B cell (primary cell): ENCODE data around the gene ARHGAP33. TPM values are rescaled to one million over a fixed set of nuclear protein-coding genes. Genes with fewer than 3 reads are reported as not detected.

ENCODE experiments used
- ATAC-seq: fragments of 200-7000 bp; cut with Tn5 transposase; one replicate; pipeline ENCODE4 v1.10.0; 2021; ENCODE audit warnings: low read depth, mild to moderate bottlenecking, moderate number of reproducible peaks, moderate library complexity
- CTCF ChIA-PET: fragments of 350-600 bp; sonication (Branson Sonifier 250); formaldehyde crosslinking; loops from one replicate; lab custom pipeline; 2021; ENCODE audit warnings: antibody characterized with exemption, inconsistent platforms; lab: Charles Lee
- POLR2A ChIA-PET: fragments of 350-600 bp; sonication (Branson Sonifier 250); formaldehyde crosslinking; loops from one replicate; lab custom pipeline; 2021; ENCODE audit warnings: antibody characterized with exemption; lab: Charles Lee
- DNase-seq: peaks from one replicate; pipeline ENCODE4 v3.0.0; 2013
- H2AFZ ChIP-seq: 2 replicates; pipeline ENCODE4 v1.6.1; 2012; ENCODE audit warnings: mild to moderate bottlenecking, low read depth, low read length; ENCODE audit not compliant: insufficient read depth, poor library complexity, severe bottlenecking
- H3K27ac ChIP-seq, 2 donors: 1 replicate in 1 of 2; 2 replicates in 1 of 2; pipeline ENCODE4 v1.5.1; 2012 to 2013; ENCODE audit warnings: low read length in 2 of 2, mild to moderate bottlenecking in 2 of 2, moderate library complexity in 1 of 2
- H3K27me3 ChIP-seq, 4 experiments: fragments of 200-600 bp in 1 of 4; sonication (generic) in 1 of 4; replicated peaks in 1 of 4; 1 replicate in 2 of 4; 2 replicates in 2 of 4; pipeline versions ENCODE4 v1.6.1 to v1.7.0; 2013 to 2016; ENCODE audit warnings: low read length in 3 of 4, mild to moderate bottlenecking in 2 of 4, mixed read lengths in 1 of 4, moderate library complexity in 1 of 4; ENCODE audit not compliant: insufficient read depth in 4 of 4, control insufficient read depth in 3 of 4; ENCODE audit errors: control extremely low read depth in 1 of 4
- H3K36me3 ChIP-seq, 2 experiments: replicated peaks in 1 of 2; 1 replicate in 1 of 2; 2 replicates in 1 of 2; pipeline versions ENCODE4 v1.6.1 to v1.7.1; 2013; ENCODE audit warnings: low read length in 1 of 2; ENCODE audit not compliant: insufficient read depth in 2 of 2, control insufficient read depth in 1 of 2; ENCODE audit errors: control extremely low read depth in 1 of 2, extremely low read depth in 1 of 2
- H3K4me1 ChIP-seq, 2 donors: fragments of 200-600 bp in 1 of 2; sonication (generic) in 1 of 2; 1 replicate in 1 of 2; 2 replicates in 1 of 2; pipeline versions ENCODE4 v1.5.1 to v1.6.1; 2013 to 2017; ENCODE audit warnings: low read length in 2 of 2; ENCODE audit not compliant: control insufficient read depth in 2 of 2, insufficient read depth in 2 of 2
- H3K4me2 ChIP-seq: replicated peaks from 2 replicates; pipeline ENCODE3; 2012; ENCODE audit warnings: mild to moderate bottlenecking, low read depth, low read length; ENCODE audit not compliant: poor library complexity, severe bottlenecking
- H3K4me3 ChIP-seq, 5 experiments: fragments of 200-600 bp in 1 of 5; sonication (generic) in 1 of 5; 1 replicate in 3 of 5; 2 replicates in 2 of 5; pipeline versions ENCODE4 v1.5.1 to v1.7.0; 2011 to 2016; ENCODE audit warnings: low read length in 4 of 5, mild to moderate bottlenecking in 4 of 5, low read depth in 2 of 5, control low read depth in 1 of 5, moderate library complexity in 1 of 5; ENCODE audit not compliant: insufficient read depth in 1 of 5; ENCODE audit errors: control extremely low read depth in 1 of 5, extremely low read depth in 1 of 5
- H3K79me2 ChIP-seq: fragments of 200-600 bp; sonication (generic); one replicate; pipeline ENCODE4 v1.6.0; 2016; ENCODE audit warnings: low read length; ENCODE audit not compliant: control insufficient read depth, insufficient read depth
- H3K9ac ChIP-seq: fragments of 200-600 bp; sonication (generic); 2 replicates; pipeline ENCODE4 v1.6.1; 2017; ENCODE audit warnings: mild to moderate bottlenecking, low read length, moderate library complexity
- H3K9me3 ChIP-seq, 3 donors: one replicate each; pipeline versions ENCODE4 v1.6.1 to v1.7.1; 2013; ENCODE audit warnings: low read length in 2 of 3; ENCODE audit not compliant: control insufficient read depth in 2 of 3, insufficient read depth in 1 of 3; ENCODE audit errors: control extremely low read depth in 1 of 3
- H4K20me1 ChIP-seq: 2 replicates; pipeline ENCODE4 v1.6.0; 2012; ENCODE audit warnings: mild to moderate bottlenecking, low read length; ENCODE audit not compliant: insufficient read depth, control insufficient read depth, poor library complexity, severe bottlenecking
- H3K27ac Mint-ChIP-seq: one replicate; pipeline ENCODE4 v1.8.0; 2021; ENCODE audit warnings: mixed read lengths
- H3K27me3 Mint-ChIP-seq: one replicate; pipeline ENCODE4 v1.8.0; 2021; ENCODE audit warnings: mixed read lengths
- H3K4me1 Mint-ChIP-seq: one replicate; pipeline ENCODE4 v1.8.0; 2021; ENCODE audit warnings: mixed read lengths
- H3K4me3 Mint-ChIP-seq: one replicate; pipeline ENCODE4 v1.8.0; 2021; ENCODE audit warnings: mixed read lengths
- H3K9me3 Mint-ChIP-seq: one replicate; pipeline ENCODE4 v1.8.0; 2022; ENCODE audit warnings: mixed read lengths; ENCODE audit not compliant: insufficient read depth
- CTCF ChIP-seq: fragments of 200-600 bp; IDR thresholded peaks from one replicate; pipeline ENCODE4 v1.8.0; 2022; ENCODE audit warnings: antibody characterized with exemption, mild to moderate bottlenecking
- EZH2 ChIP-seq: IDR thresholded peaks from 2 replicates; pipeline ENCODE4 v1.6.1; 2012; ENCODE audit warnings: borderline replicate concordance, low read depth, mild to moderate bottlenecking, moderate library complexity, low read length; ENCODE audit not compliant: insufficient read depth, poor library complexity, severe bottlenecking
- WGBS: methylation state at CpG from one replicate; pipeline ENCODE4 v1.1.5; 2013; ENCODE audit warnings: missing lambda C conversion rate; ENCODE audit not compliant: insufficient coverage; 5-methylcytosine and 5-hydroxymethylcytosine counted together
- intact Hi-C: fragments of 100-400 bp; cut with micrococcal nuclease; formaldehyde crosslinking; loops from one replicate; pipeline ENCODE4 v1.10.0; 2022
- polyA plus RNA-seq: library from polyadenylated mRNA; depleted of rRNA; stranded (reverse); fragments of >200 nt; gene quantifications from 2 replicates; pipeline ENCODE4 v1.2.3, GENCODE V29; 2012
- total RNA-seq, 2 donors: library from RNA; stranded (reverse); fragments of 120-200 nt in 1 of 2; gene quantifications; 1 replicate in 1 of 2; 2 replicates in 1 of 2; pipeline versions ENCODE4 v1.2.3 to v1.2.4, GENCODE V29; 2013 to 2022

The ARHGAP33 gene
- total and polyA plus RNA-seq, 2 donors (not counting 1 experiment from before 2014, with no cell fraction given) = 18.2 to 27.8 TPM

GRCh38 chr19:35744430-35745327 is 30.7 kb upstream of the ARHGAP33 start:
- peaks cover 0 to under 1% of the 10 kb centered on the region in 2 experiments for H3K36me3 ChIP-seq
- peak overlapping the region; percentile 93 for H3K9ac ChIP-seq
- H3K4me2 ChIP-seq = peak overlapping the region; percentile 87
- ChIA-PET POLR2A (interaction anchor here (0.5 to 2.3 kb wide), 11 partner anchors 12 to 534 kb away, joined by 3 to 17 read pairs (median 3); partner anchors contain the start of genes ALKBH6, COX6B1, HSPB6 and KMT2B), CTCF (interaction anchor here (0.6 to 2.3 kb wide), 6 partner anchors 25 to 158 kb away, joined by 3 to 6 read pairs (median 4); no protein-coding TSS in a partner anchor)
- intact Hi-C loops = loop anchor here (1.0 to 10.0 kb wide), 5 partner anchors 27 to 470 kb away; partner anchors contain the start of genes ALKBH6, ARHGAP33, HCST and ZNF146
- under 1% methylated on average over 36 of the region's 41 CpGs for WGBS
- H3K27ac ChIP-seq = peak overlapping the region; percentile 98
- no peaks in the 10 kb centered on the region for H3K9me3 Mint-ChIP-seq
- peak overlapping the region; percentile 98 for H3K27ac Mint-ChIP-seq
- H3K4me1 Mint-ChIP-seq = peaks cover 64% of the 10 kb centered on the region
- no peak for TF ChIP-seq CTCF
- no peak for TF ChIP-seq EZH2
- H3K79me2 ChIP-seq = peaks cover 70% of the 10 kb centered on the region
- H3K27me3 Mint-ChIP-seq = no peaks in the 10 kb centered on the region
- peaks cover 41 to 69% of the 10 kb centered on the region in 2 donors for H3K4me1 ChIP-seq
- H3K4me3 Mint-ChIP-seq = peak overlapping the region; percentile 94
- H4K20me1 ChIP-seq = peaks cover 7% of the 10 kb centered on the region
- peak overlapping the region; percentile 66 to 93 (median 91) for H3K4me3 ChIP-seq
- ATAC-seq (peak; percentile 54), DNase-seq (peak; percentile 96)
- H3K9me3 ChIP-seq = no peaks in the 10 kb centered on the region
- H3K27me3 ChIP-seq = no peaks in the 10 kb centered on the region
- peak overlapping the region; percentile 77 for H2AFZ ChIP-seq
